Measurements from ENCODE around the gene SELENOF. TPM values are rescaled to one million over a fixed set of nuclear protein-coding genes. Genes with fewer than 3 reads are reported as not detected.

The SELENOF gene
- total and polyA plus RNA-seq, 2 of the 4 experiments (the other 2 are of a cell fraction), result 60.0 to 153 TPM

- no peak overlapping the region for H3K4me2 ChIP-seq (ENCODE audit: low read depth, low read length)
- H4K91ac ChIP-seq (ENCODE audit: insufficient read depth, low read depth, low read length), result no peak overlapping the region
- H3K9ac ChIP-seq (ENCODE audit: low read depth, low read length), result no peak overlapping the region
- ChIA-PET CTCF (interaction anchor here (0.5 to 1.0 kb wide), 2 partner anchors 107 to 822 kb away, joined by 3 to 4 read pairs; no protein-coding TSS in a partner anchor), POLR2A (ENCODE audit: unreplicated experiment) (no interaction called here)
- no peak overlapping the region for H3K14ac ChIP-seq (replicated peaks; ENCODE audit: low read depth, low read length)
- H3K18ac ChIP-seq (ENCODE audit: low read depth, low read length), result no peak overlapping the region
- no peaks in the 10 kb centered on the region for H3K9me3 ChIP-seq (ENCODE audit: control insufficient read depth, insufficient read depth, low read length)
- BruUV-seq (replicated peaks), result no TSS peak
- dilution Hi-C loops (cut with HindIII; ENCODE audit: low sequenced_read_pairs, unreplicated experiment) (no loop called here), in situ Hi-C loops (cut with MboI; ENCODE audit: low sequenced_read_pairs) (no loop called here), intact Hi-C loops (cut with micrococcal nuclease) (no loop called here)
- DNase-seq (no peak), ATAC-seq (ENCODE audit: low read depth) (no peak)
- no peaks in the 10 kb centered on the region for H3K4me1 ChIP-seq (ENCODE audit: control insufficient read depth, insufficient read depth, low read length)
- no peak overlapping the region for H2BK120ac ChIP-seq (ENCODE audit: low read depth, low read length)
- H4K20me1 ChIP-seq (ENCODE audit: insufficient read depth, low read length), result no peaks in the 10 kb centered on the region; the same call in none of the 2 replicates
- no peak overlapping the region for H3K27ac ChIP-seq (ENCODE audit: insufficient read depth, low read length)
- H2BK15ac ChIP-seq (ENCODE audit: low read depth, low read length), result no peak overlapping the region
- no peaks in the 10 kb centered on the region for H3K9me1 ChIP-seq (ENCODE audit: insufficient read depth, low read length)
- H4K8ac ChIP-seq (ENCODE audit: low read depth in 2 of 2, low read length in 2 of 2), result no peak overlapping the region
- H3K36me3 ChIP-seq (ENCODE audit: control insufficient read depth, insufficient read depth, low read length), result peaks cover 4% of the 10 kb centered on the region
- no peak overlapping the region for H2AK9ac ChIP-seq (replicated peaks; ENCODE audit: low read depth, low read length, poor library complexity)
- no peak overlapping the region for H3K23ac ChIP-seq (ENCODE audit: low read depth, low read length)
- H3K56ac ChIP-seq (ENCODE audit: extremely low read depth, insufficient read depth, low read length), result no peak overlapping the region
- no peak for TF ChIP-seq SMC3 (IDR thresholded peaks at IDR 0.05; ENCODE audit: low read depth, low read length)
- no peak for TF ChIP-seq CTCF (conservative IDR thresholded peaks at IDR 0.05; ENCODE audit: low read depth, low read length)
- TF ChIP-seq CHD1 (IDR thresholded peaks at IDR 0.05; ENCODE audit: low read depth, low read length), result no peak
- TF ChIP-seq RAD21 (IDR thresholded peaks at IDR 0.05; ENCODE audit: low read length), result no peak
- TF ChIP-seq RCOR1 (IDR thresholded peaks at IDR 0.05; ENCODE audit: insufficient replicate concordance, low read length), result no peak
- no peak overlapping the region for H3K4ac ChIP-seq (ENCODE audit: low read depth, low read length)
- no peak overlapping the region for H2AFZ ChIP-seq (replicated peaks; ENCODE audit: low read length, poor library complexity)
- no peak overlapping the region for H2BK20ac ChIP-seq (ENCODE audit: low read depth, low read length)
- WGBS, 2 experiments (ENCODE audit: extremely low coverage in 2 of 2, insufficient read length in 1 of 2), result no CpG with 5 or more reads among the region's 5 CpGs
- H2AK5ac ChIP-seq (ENCODE audit: low read depth, low read length), result no peak overlapping the region
- H3K27me3 ChIP-seq (ENCODE audit: control insufficient read depth, insufficient read depth, low read length), result no peaks in the 10 kb centered on the region
- no peak overlapping the region for H3K4me3 ChIP-seq (ENCODE audit: insufficient read depth, low read depth, low read length)
- H4K5ac ChIP-seq (ENCODE audit: low read depth, low read length), result no peak overlapping the region
- peaks cover 5 to 25% of the 10 kb centered on the region in 2 experiments; a peak in 3 of 4 replicates for H3K79me1 ChIP-seq (ENCODE audit: low read depth in 1 of 2, low read length in 2 of 2)
- H2BK5ac ChIP-seq (ENCODE audit: low read depth, low read length, poor library complexity, severe bottlenecking), result no peak overlapping the region
Observed at GRCh38 chr1:86888327-86888726, 25.6 kb downstream of the SELENOF start.

Measured in IMR-90 (cell line).